HG02943 (cell line): ENCODE measurements around the gene SPSB4.
"Not testable (repeated sequence)": the region's sequence is repeated elsewhere in the genome, so short reads cannot be mapped to it uniquely, and the experiment has no call there.

Experiments used
- ATAC-seq: cut with Tn5 transposase; IDR thresholded peaks from one replicate; pipeline ENCODE4 v1.9.1; 2021; ENCODE audit warnings: mild to moderate bottlenecking, low read depth, moderate library complexity; ENCODE audit not compliant: unreplicated experiment

SPSB4 gene

GRCh38 chr3:141050576-141051442, at the start of gene SPSB4:
Gene SPSB4 (plus strand): TSS chr3:141051347. CDS start chr3:141066105, 14,758 bp downstream.
- ATAC-seq = no peak

- ATAC-seq = no peak
Observed at GRCh38 chr3:141006344-141006743, 44.8 kb upstream of the SPSB4 start.

GRCh38 chr3:141009496-141009895, 41.7 kb upstream of the SPSB4 start:
- no peak for ATAC-seq

- ATAC-seq = no peak
Observed at GRCh38 chr3:141011232-141011996, 39.7 kb upstream of the SPSB4 start.

GRCh38 chr3:141011997-141012262, 39.2 kb upstream of the SPSB4 start:
- no peak for ATAC-seq

- ATAC-seq = no peak
Observed at GRCh38 chr3:141012571-141012970, 38.6 kb upstream of the SPSB4 start.

GRCh38 chr3:141015481-141015880, 35.7 kb upstream of the SPSB4 start:
- ATAC-seq = no peak

- not testable (repeated sequence) for ATAC-seq
Observed at GRCh38 chr3:141017366-141018322, 33.5 kb upstream of the SPSB4 start.

- no peak for ATAC-seq
Observed at GRCh38 chr3:141019244-141019643, 31.9 kb upstream of the SPSB4 start.

- no peak for ATAC-seq
Observed at GRCh38 chr3:141020143-141020830, 30.9 kb upstream of the SPSB4 start.

GRCh38 chr3:141021261-141021660, 29.9 kb upstream of the SPSB4 start:
- ATAC-seq = no peak

GRCh38 chr3:141030296-141030695, 20.9 kb upstream of the SPSB4 start:
- no peak for ATAC-seq

GRCh38 chr3:141039589-141039988, 11.6 kb upstream of the SPSB4 start:
- ATAC-seq = no peak

- no peak for ATAC-seq
Observed at GRCh38 chr3:141044695-141045641, 6.2 kb upstream of the SPSB4 start.

GRCh38 chr3:141045849-141046248, 5.3 kb upstream of the SPSB4 start:
- ATAC-seq = no peak

GRCh38 chr3:141047168-141047567, 4.0 kb upstream of the SPSB4 start:
- no peak for ATAC-seq

- ATAC-seq = no peak
Observed at GRCh38 chr3:141049681-141050080, 1.5 kb upstream of the SPSB4 start.

GRCh38 chr3:141051443-141052200, 475 bp downstream of the SPSB4 start:
- no peak for ATAC-seq
